ENCODE measurements around the gene POLR3G. TPM values are rescaled to one million over a fixed set of nuclear protein-coding genes. Genes with fewer than 3 reads are reported as not detected.

The POLR3G gene
- total and polyA plus RNA-seq, 10 donors, result 0.93 to 4.3 (median 2.2) TPM

DNA sequence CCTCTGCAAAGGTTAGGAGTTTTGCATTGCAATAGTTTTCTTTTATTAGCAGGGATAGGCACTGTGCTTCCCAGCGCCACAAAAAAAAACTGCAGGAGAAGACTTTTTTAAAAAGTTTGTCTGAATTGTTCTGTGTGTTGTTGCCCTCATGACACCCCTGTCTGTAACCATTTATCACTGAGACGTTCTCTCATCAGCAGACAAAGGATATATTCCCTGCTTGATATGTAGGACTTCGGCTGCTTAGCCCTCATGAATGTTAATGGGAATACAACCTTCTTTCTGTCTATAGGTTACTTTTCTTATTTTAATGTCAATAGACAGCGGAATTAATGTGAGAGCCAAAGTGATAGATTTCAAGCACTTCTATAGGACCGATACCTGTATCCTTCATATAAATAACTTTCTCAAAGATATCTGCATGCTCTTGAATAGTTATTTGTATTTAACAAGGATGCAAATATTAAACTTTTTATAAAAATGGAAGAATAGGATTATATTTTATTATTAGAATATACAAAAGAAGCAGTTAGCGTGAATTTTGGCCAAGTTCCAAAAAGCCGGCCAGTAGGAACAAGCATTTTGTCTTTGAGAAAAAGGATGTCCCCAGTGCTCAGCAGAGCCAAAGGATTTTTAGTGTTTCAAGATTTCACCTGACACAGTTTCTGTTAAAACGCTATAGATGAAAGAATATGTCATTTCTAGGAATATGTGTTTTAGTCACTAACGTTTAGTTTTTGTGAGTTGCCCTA is 56.2 kb downstream of the POLR3G start:
- DNase-seq, result no peak
- Histone ChIP-seq H3K27me3 (replicated peaks in 1 of 7) (peaks cover 0 to 23% (median 6%) of the 10 kb centered on the region in 7 donors), H3K27ac (peak overlapping the region in 5 of 8 donors; percentile 93 to 97 (median 96)), H3K9me3 (no peaks in the 10 kb centered on the region), H3K4me1 (peaks cover 6 to 46% (median 37%) of the 10 kb centered on the region in 6 donors), H3K36me3 (peaks cover 0 to 2% (median 0%) of the 10 kb centered on the region in 6 donors), H3K4me3 (peak overlapping the region in 5 of 8 donors; percentile 81 to 97 (median 84))
- intact Hi-C loops (cut with DNase I; ENCODE audit: low total_unique reads), result no loop called here
- TF ChIP-seq POLR2A (IDR thresholded peaks at IDR 0.05) (no peak), POLR2AphosphoS5 (IDR thresholded peaks at IDR 0.05) (no peak)
- TF ChIP-seq, protein P1, sequence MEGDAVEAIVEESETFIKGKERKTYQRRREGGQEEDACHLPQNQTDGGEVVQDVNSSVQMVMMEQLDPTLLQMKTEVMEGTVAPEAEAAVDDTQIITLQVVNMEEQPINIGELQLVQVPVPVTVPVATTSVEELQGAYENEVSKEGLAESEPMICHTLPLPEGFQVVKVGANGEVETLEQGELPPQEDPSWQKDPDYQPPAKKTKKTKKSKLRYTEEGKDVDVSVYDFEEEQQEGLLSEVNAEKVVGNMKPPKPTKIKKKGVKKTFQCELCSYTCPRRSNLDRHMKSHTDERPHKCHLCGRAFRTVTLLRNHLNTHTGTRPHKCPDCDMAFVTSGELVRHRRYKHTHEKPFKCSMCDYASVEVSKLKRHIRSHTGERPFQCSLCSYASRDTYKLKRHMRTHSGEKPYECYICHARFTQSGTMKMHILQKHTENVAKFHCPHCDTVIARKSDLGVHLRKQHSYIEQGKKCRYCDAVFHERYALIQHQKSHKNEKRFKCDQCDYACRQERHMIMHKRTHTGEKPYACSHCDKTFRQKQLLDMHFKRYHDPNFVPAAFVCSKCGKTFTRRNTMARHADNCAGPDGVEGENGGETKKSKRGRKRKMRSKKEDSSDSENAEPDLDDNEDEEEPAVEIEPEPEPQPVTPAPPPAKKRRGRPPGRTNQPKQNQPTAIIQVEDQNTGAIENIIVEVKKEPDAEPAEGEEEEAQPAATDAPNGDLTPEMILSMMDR (IDR thresholded peaks at IDR 0.05 in 8 of 11, conservative IDR thresholded peaks at IDR 0.05 in 3 of 11), result no peak
- WGBS, 5 donors, result 60 to 76% (median 68%) methylated on average over 9 of the region's 9 CpGs

DNA sequence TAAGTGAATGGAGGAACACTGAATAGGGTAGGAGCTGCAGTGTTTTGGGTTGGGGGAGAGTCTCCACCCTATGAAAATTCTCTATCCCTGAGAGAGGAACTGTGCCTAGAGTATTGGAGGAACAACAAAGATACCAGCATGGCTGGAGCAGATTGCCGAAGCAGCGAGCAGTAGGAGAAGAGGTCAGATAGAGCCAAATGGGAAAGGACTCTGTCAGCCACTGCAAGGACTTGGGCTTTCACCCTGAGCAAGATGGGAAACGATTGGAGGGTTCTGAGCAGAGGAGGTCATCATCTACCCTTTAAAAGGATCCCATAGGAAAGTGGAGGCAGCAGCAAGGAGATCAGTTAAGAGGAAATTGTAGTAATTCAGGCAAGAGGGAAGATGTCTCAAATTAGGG is 59.1 kb downstream of the POLR3G start:
- DNase-seq, result no peak
- Histone ChIP-seq H3K9me3 (no peaks in the 10 kb centered on the region), H3K36me3 (no peaks in the 10 kb centered on the region), H3K4me1 (peaks cover 0 to 17% (median 10%) of the 10 kb centered on the region in 6 donors), H3K27me3 (replicated peaks in 1 of 7) (peaks cover 0 to 31% (median 6%) of the 10 kb centered on the region in 7 donors), H3K4me3 (no peak overlapping the region), H3K27ac (no peak overlapping the region)
- WGBS, 5 donors, result 71 to 79% (median 74%) methylated on average over 3 of the region's 3 CpGs
- TF ChIP-seq POLR2AphosphoS5 (IDR thresholded peaks at IDR 0.05) (no peak), POLR2A (IDR thresholded peaks at IDR 0.05) (no peak)
- TF ChIP-seq, protein P1 (IDR thresholded peaks at IDR 0.05 in 8 of 11, conservative IDR thresholded peaks at IDR 0.05 in 3 of 11), result no peak
- intact Hi-C loops (cut with DNase I; ENCODE audit: low total_unique reads), result no loop called here

DNA sequence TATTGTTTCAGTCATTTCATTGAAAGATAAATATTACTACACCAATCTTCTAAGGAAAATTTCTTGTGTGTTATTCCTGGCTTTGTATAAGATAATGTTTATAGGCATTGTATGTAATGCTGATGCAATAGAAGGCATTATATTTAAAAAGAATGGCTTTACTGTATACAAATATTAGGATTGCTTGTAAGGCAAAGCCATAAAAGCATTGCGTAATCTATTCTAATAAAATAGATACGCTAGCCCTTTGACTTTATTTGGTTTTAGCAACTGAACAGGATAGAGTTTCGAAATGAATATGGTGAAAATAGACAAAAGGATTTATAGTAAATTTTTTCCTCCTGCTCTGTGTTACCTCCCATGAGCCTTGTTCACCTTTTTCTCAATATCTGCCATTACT is 60.3 kb downstream of the POLR3G start:
- peaks cover 0 to 31% (median 6%) of the 10 kb centered on the region in 7 donors for H3K27me3 ChIP-seq (replicated peaks in 1 of 7)
- H3K4me1 ChIP-seq, result peaks cover 0 to 13% (median 9%) of the 10 kb centered on the region in 6 donors
- no peak for DNase-seq
- H3K36me3 ChIP-seq, result no peaks in the 10 kb centered on the region
- H3K4me3 ChIP-seq, result no peak overlapping the region
- no peaks in the 10 kb centered on the region for H3K9me3 ChIP-seq
- TF ChIP-seq POLR2A (IDR thresholded peaks at IDR 0.05) (no peak), POLR2AphosphoS5 (IDR thresholded peaks at IDR 0.05) (no peak)
- TF ChIP-seq, protein P1 (IDR thresholded peaks at IDR 0.05 in 8 of 11, conservative IDR thresholded peaks at IDR 0.05 in 3 of 11), result no peak
- 70 to 91% (median 79%) methylated on average over 3 of the region's 3 CpGs for WGBS, 5 donors
- H3K27ac ChIP-seq, result no peak overlapping the region
- intact Hi-C loops (cut with DNase I; ENCODE audit: low total_unique reads), result no loop called here

DNA sequence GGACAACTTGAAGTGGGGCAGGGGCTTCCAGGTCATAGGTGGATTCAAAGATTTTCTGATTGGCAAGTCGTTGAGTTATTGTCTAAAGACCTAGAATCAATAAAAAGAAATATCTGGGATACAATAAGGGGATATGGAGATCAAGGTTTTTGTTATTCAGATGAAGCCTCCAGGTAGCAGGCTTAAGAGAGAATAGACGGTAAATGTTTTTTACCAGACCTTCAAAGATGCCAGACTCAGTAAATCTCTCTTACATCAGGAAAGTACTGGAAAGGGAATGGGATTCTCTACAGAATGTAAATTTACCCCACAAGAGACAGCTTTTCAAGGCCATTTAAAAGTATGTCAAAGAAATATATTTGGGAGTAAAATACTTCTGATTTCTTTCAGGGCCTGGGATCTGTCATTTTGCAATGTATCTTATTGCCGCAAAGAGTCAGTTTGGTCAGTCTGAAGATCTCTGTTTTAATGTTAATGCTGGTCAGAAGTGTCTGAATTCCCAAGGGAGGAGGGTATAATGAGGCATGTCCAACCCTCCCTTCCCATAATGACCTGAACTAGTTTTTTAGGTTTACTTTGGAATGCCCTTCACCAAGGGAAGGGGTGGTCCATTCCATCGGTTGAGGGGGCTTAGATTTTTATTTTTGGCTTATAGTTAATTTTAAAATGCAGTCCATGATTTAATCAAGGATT is 68.3 kb downstream of the POLR3G start:
- H3K4me1 ChIP-seq, result no peaks in the 10 kb centered on the region
- no peak for DNase-seq
- intact Hi-C loops (cut with DNase I; ENCODE audit: low total_unique reads), result no loop called here
- 64 to 83% (median 74%) methylated on average over 4 of the region's 4 CpGs for WGBS, 5 donors
- no peaks in the 10 kb centered on the region for H3K36me3 ChIP-seq
- no peaks in the 10 kb centered on the region for H3K9me3 ChIP-seq
- no peak overlapping the region for H3K27ac ChIP-seq
- TF ChIP-seq, protein P1 (IDR thresholded peaks at IDR 0.05 in 8 of 11, conservative IDR thresholded peaks at IDR 0.05 in 3 of 11), result no peak
- TF ChIP-seq POLR2A (IDR thresholded peaks at IDR 0.05) (no peak), POLR2AphosphoS5 (IDR thresholded peaks at IDR 0.05) (no peak)
- H3K4me3 ChIP-seq, result no peak overlapping the region
- peaks cover 0 to 36% (median 0%) of the 10 kb centered on the region in 7 donors for H3K27me3 ChIP-seq (replicated peaks in 1 of 7)

Data from spleen (tissue), 11 donors.